Measurements from ENCODE around the gene PIP5K1C.

The PIP5K1C gene

GRCh38 chr19:3658870-3659745 lies 41.2 kb downstream of the PIP5K1C start:
- no peak overlapping the region for H3K4me3 ChIP-seq (ENCODE audit: low read depth, low read length)
- TF ChIP-seq CTCF (IDR thresholded peaks at IDR 0.05; ENCODE audit: borderline replicate concordance, insufficient read depth, low read depth, low read length) = no peak

- H3K4me3 ChIP-seq (ENCODE audit: low read depth, low read length) = no peak overlapping the region
- no peak for TF ChIP-seq CTCF (IDR thresholded peaks at IDR 0.05; ENCODE audit: borderline replicate concordance, insufficient read depth, low read depth, low read length)
Measured at GRCh38 chr19:3658004-3658869, 42.0 kb downstream of the PIP5K1C start.

GRCh38 chr19:3657395-3657769 lies 42.9 kb downstream of the PIP5K1C start:
- TF ChIP-seq CTCF (IDR thresholded peaks at IDR 0.05; ENCODE audit: borderline replicate concordance, insufficient read depth, low read depth, low read length) = no peak
- no peak overlapping the region for H3K4me3 ChIP-seq (ENCODE audit: low read depth, low read length)

GRCh38 chr19:3656747-3657394 lies 43.4 kb downstream of the PIP5K1C start:
- no peak overlapping the region for H3K4me3 ChIP-seq (ENCODE audit: low read depth, low read length)
- no peak for TF ChIP-seq CTCF (IDR thresholded peaks at IDR 0.05; ENCODE audit: borderline replicate concordance, insufficient read depth, low read depth, low read length)

- H3K4me3 ChIP-seq (ENCODE audit: low read depth, low read length) = no peak overlapping the region
Measured at GRCh38 chr19:3656073-3656746, 44.1 kb downstream of the PIP5K1C start.

More at GRCh38 chr19:3656073-3656746, 44.1 kb downstream of the PIP5K1C start:
- TF ChIP-seq CTCF (IDR thresholded peaks at IDR 0.05; ENCODE audit: borderline replicate concordance, insufficient read depth, low read depth, low read length) = no peak

All from GM12875 (cell line).